ENCODE measurements around the gene ST6GAL2. TPM values are rescaled to one million over a fixed set of nuclear protein-coding genes. Genes with fewer than 3 reads are reported as not detected.

Gene ST6GAL2
- total RNA-seq, 1 experiment from 2014 or later: 11.0 TPM

- TF ChIP-seq, protein P1, sequence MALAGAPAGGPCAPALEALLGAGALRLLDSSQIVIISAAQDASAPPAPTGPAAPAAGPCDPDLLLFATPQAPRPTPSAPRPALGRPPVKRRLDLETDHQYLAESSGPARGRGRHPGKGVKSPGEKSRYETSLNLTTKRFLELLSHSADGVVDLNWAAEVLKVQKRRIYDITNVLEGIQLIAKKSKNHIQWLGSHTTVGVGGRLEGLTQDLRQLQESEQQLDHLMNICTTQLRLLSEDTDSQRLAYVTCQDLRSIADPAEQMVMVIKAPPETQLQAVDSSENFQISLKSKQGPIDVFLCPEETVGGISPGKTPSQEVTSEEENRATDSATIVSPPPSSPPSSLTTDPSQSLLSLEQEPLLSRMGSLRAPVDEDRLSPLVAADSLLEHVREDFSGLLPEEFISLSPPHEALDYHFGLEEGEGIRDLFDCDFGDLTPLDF (CRISPR knock-in tag; IDR thresholded peaks at IDR 0.05): no peak
- TF ChIP-seq ZNF281 (CRISPR knock-in tag; IDR thresholded peaks at IDR 0.05) (no peak), JUN (CRISPR knock-in tag; IDR thresholded peaks at IDR 0.05) (no peak), IRF1 (CRISPR knock-in tag; IDR thresholded peaks at IDR 0.05) (no peak), TEAD4 (CRISPR knock-in tag; IDR thresholded peaks at IDR 0.05) (no peak), TCF7 (CRISPR knock-in tag; IDR thresholded peaks at IDR 0.05; ENCODE audit: low read depth) (no peak), PREB (CRISPR knock-in tag; IDR thresholded peaks at IDR 0.05; ENCODE audit: borderline replicate concordance) (no peak), ZNF219 (CRISPR knock-in tag; IDR thresholded peaks at IDR 0.05; ENCODE audit: borderline replicate concordance) (no peak), OVOL2 (CRISPR knock-in tag; IDR thresholded peaks at IDR 0.05; ENCODE audit: borderline replicate concordance) (no peak), GABPB1 (CRISPR knock-in tag; IDR thresholded peaks at IDR 0.05) (no peak)
- TF ChIP-seq, protein P2, sequence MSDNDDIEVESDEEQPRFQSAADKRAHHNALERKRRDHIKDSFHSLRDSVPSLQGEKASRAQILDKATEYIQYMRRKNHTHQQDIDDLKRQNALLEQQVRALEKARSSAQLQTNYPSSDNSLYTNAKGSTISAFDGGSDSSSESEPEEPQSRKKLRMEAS (CRISPR knock-in tag; IDR thresholded peaks at IDR 0.05): no peak
Observed at GRCh38 chr2:106812383-106812782, 73.6 kb downstream of the ST6GAL2 start (continued).

- no peak for DNase-seq (ENCODE audit: low spot score)
Observed at GRCh38 chr2:106805716-106806115, 80.3 kb downstream of the ST6GAL2 start.

More at GRCh38 chr2:106805716-106806115, 80.3 kb downstream of the ST6GAL2 start:
- Mint-ChIP-seq H3K4me1 (peaks cover 15% of the 10 kb centered on the region), H3K36me3 (peaks cover 2% of the 10 kb centered on the region), H3K27ac (no peak overlapping the region), H3K9me3 (peaks cover under 1% of the 10 kb centered on the region; the same call in 1 of the 2 replicates), H3K27me3 (ENCODE audit: low read depth) (no peaks in the 10 kb centered on the region), H3K4me3 (no peak overlapping the region)
- ATAC-seq: peak; percentile 62
- CTCF ChIA-PET: no interaction called here
- TF ChIP-seq FOXP1 (CRISPR knock-in tag; IDR thresholded peaks at IDR 0.05; ENCODE audit: borderline replicate concordance): no peak
- TF ChIP-seq ZSCAN18 (CRISPR knock-in tag; IDR thresholded peaks at IDR 0.05): no peak
- TF ChIP-seq MYBL2 (CRISPR knock-in tag; IDR thresholded peaks at IDR 0.05): no peak
- TF ChIP-seq GABPB1 (CRISPR knock-in tag; IDR thresholded peaks at IDR 0.05): no peak
- TF ChIP-seq, protein P3, sequence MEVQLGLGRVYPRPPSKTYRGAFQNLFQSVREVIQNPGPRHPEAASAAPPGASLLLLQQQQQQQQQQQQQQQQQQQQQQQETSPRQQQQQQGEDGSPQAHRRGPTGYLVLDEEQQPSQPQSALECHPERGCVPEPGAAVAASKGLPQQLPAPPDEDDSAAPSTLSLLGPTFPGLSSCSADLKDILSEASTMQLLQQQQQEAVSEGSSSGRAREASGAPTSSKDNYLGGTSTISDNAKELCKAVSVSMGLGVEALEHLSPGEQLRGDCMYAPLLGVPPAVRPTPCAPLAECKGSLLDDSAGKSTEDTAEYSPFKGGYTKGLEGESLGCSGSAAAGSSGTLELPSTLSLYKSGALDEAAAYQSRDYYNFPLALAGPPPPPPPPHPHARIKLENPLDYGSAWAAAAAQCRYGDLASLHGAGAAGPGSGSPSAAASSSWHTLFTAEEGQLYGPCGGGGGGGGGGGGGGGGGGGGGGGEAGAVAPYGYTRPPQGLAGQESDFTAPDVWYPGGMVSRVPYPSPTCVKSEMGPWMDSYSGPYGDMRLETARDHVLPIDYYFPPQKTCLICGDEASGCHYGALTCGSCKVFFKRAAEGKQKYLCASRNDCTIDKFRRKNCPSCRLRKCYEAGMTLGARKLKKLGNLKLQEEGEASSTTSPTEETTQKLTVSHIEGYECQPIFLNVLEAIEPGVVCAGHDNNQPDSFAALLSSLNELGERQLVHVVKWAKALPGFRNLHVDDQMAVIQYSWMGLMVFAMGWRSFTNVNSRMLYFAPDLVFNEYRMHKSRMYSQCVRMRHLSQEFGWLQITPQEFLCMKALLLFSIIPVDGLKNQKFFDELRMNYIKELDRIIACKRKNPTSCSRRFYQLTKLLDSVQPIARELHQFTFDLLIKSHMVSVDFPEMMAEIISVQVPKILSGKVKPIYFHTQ (CRISPR knock-in tag; IDR thresholded peaks at IDR 0.05): no peak
- TF ChIP-seq, protein P4, sequence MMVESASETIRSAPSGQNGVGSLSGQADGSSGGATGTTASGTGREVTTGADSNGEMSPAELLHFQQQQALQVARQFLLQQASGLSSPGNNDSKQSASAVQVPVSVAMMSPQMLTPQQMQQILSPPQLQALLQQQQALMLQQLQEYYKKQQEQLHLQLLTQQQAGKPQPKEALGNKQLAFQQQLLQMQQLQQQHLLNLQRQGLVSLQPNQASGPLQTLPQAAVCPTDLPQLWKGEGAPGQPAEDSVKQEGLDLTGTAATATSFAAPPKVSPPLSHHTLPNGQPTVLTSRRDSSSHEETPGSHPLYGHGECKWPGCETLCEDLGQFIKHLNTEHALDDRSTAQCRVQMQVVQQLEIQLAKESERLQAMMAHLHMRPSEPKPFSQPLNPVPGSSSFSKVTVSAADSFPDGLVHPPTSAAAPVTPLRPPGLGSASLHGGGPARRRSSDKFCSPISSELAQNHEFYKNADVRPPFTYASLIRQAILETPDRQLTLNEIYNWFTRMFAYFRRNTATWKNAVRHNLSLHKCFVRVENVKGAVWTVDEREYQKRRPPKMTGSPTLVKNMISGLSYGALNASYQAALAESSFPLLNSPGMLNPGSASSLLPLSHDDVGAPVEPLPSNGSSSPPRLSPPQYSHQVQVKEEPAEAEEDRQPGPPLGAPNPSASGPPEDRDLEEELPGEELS (CRISPR knock-in tag; IDR thresholded peaks at IDR 0.05): no peak
- TF ChIP-seq SMAD3 (CRISPR knock-in tag; IDR thresholded peaks at IDR 0.05; ENCODE audit: borderline replicate concordance): no peak
- no peak for TF ChIP-seq NR2C2 (CRISPR knock-in tag; IDR thresholded peaks at IDR 0.05)
- no peak for TF ChIP-seq OVOL2 (CRISPR knock-in tag; IDR thresholded peaks at IDR 0.05; ENCODE audit: borderline replicate concordance)
- no peak for TF ChIP-seq ZNF138 (CRISPR knock-in tag; conservative IDR thresholded peaks at IDR 0.05)
- TF ChIP-seq, protein P5, sequence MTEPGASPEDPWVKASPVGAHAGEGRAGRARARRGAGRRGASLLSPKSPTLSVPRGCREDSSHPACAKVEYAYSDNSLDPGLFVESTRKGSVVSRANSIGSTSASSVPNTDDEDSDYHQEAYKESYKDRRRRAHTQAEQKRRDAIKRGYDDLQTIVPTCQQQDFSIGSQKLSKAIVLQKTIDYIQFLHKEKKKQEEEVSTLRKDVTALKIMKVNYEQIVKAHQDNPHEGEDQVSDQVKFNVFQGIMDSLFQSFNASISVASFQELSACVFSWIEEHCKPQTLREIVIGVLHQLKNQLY (CRISPR knock-in tag; IDR thresholded peaks at IDR 0.05): no peak
- TF ChIP-seq, protein P6, sequence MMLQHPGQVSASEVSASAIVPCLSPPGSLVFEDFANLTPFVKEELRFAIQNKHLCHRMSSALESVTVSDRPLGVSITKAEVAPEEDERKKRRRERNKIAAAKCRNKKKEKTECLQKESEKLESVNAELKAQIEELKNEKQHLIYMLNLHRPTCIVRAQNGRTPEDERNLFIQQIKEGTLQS (CRISPR knock-in tag; conservative IDR thresholded peaks at IDR 0.05): no peak
- no peak for TF ChIP-seq NFATC4 (CRISPR knock-in tag; IDR thresholded peaks at IDR 0.05)
- POLR2A ChIA-PET: no interaction called here

Measured in WTC11 (cell line).